HFF-Myc (cell line): ENCODE data around the gene GPR171.

ENCODE experiments used
- DNase-seq: peaks from one replicate; pipeline ENCODE4 v3.0.0-alpha.2; 2011; ENCODE audit warnings: low read depth; ENCODE audit errors: extremely low read depth
- H3K4me3 ChIP-seq: replicated peaks from 2 replicates; pipeline ENCODE4 v1.5.1; 2011; ENCODE audit warnings: low read depth, mild to moderate bottlenecking, control low read depth, low read length
- CTCF ChIP-seq: IDR thresholded peaks from 2 replicates; pipeline ENCODE4 v1.5.1; 2012; ENCODE audit warnings: mild to moderate bottlenecking, low read depth, low read length, control low read depth; ENCODE audit errors: missing control alignments

Gene GPR171

DNA sequence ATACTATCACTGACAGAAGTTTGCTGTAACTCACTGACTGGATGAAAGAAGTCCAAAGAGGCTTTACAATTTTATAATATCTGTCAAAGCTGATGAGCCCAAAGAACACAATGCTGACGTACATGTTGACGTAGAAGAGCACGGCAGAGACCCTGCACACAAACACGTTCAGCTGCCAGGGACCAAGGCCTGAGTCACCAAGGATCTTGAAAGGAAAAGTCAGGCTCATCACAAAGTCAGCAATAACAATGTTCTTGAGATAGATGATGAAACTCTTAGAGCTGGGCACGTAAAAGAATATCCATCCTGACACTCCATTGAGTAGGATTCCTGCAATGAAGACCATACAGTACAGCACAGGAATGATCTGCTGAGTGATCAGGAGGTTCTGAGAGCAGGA, 10.9 kb upstream of the GPR171 start:
- no peak for DNase-seq

DNA sequence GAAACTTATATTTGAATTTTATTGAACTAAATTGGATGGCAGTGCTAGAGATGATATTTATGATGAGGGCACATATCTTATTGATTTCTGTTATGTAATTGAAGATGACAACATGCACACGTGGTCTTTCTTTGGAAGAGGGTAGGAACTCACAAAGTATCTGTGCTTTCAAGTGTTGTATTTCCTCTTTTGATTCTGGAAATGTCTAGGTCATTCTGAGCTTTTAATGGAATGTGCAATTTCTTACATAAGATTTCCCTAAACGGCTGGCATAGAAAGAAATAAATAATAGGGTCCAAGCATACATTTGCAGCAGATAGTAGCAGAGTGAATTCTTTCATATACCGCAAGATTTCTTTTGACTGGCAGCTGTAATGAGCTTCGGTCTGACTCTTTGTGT, 10.1 kb upstream of the GPR171 start:
- no peak overlapping the region for H3K4me3 ChIP-seq
- TF ChIP-seq CTCF, result no peak
- DNase-seq, result no peak

More for the DNA sequence above, 10.9 kb upstream of the GPR171 start:
- TF ChIP-seq CTCF, result no peak
- H3K4me3 ChIP-seq, result no peak overlapping the region

- H3K4me3 ChIP-seq, result no peak overlapping the region
- TF ChIP-seq CTCF, result no peak
- DNase-seq, result no peak
Measured at GRCh38 chr3:151210676-151211381, 7.8 kb upstream of the GPR171 start.

GRCh38 chr3:151209654-151210053, 6.6 kb upstream of the GPR171 start:
- no peak overlapping the region for H3K4me3 ChIP-seq
- DNase-seq, result no peak
- no peak for TF ChIP-seq CTCF

DNA sequence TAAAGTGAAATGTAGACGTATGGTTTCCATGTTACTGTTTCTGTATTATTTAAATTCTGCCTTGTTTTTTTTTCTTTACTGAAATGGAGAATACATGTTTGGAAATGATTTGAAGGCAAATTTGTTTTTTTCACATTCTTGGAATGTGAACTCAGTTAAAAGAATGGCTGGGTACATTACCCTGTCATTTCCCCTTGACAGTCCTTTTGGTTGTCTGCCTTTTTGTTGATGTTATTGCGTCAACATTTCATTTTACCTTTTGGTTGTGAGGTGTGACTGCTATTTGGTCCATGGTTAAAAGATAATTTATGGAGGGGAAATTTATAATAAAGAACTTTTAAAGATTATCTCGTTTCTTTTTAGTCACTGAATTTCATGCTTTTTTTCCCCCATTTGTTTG, 3.2 kb upstream of the GPR171 start:
- TF ChIP-seq CTCF, result no peak
- H3K4me3 ChIP-seq, result no peak overlapping the region
- no peak for DNase-seq

DNA sequence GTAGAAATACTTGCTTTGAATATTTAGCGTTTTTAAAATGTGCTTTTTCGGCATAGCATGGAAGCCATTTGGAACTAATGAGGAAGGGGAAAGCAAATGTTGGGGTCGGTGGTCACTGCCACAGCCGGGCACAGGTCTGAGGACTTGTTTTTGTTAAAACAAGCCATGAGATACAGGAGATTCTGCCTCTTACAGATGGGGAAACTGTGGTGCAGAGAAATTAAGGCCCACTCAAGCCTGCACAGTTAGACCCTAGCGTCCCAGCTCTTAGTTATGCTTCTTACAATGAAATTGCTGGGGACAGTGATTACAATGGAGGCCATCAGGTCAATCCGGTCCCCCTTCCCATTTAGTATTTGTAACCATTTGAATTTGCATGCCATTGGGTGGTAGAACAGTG, 2.5 kb upstream of the GPR171 start:
- no peak overlapping the region for H3K4me3 ChIP-seq
- TF ChIP-seq CTCF, result no peak
- no peak for DNase-seq
